Right forelimb (tissue), 1 donor: ENCODE data around the gene PLEKHF1.
"Not testable (repeated sequence)": the region's sequence is repeated elsewhere in the genome, so short reads cannot be mapped to it uniquely, and the experiment has no call there.

ENCODE experiments used
- DNase-seq: peaks from one replicate; pipeline ENCODE4 v3.0.0-alpha.2; 2018

The PLEKHF1 gene

GRCh38 chr19:29665215-29665825 lies at the start of gene PLEKHF1:
PLEKHF1 (plus strand) TSS chr19:29665461; CDS start chr19:29673840, 8,379 bp downstream.
- DNase-seq: peak; percentile 92

GRCh38 chr19:29615891-29616425 lies 49.3 kb upstream of the PLEKHF1 start:
- no peak for DNase-seq

- no peak for DNase-seq
Observed at GRCh38 chr19:29616541-29616940, 48.7 kb upstream of the PLEKHF1 start.

GRCh38 chr19:29617366-29618266 lies 47.6 kb upstream of the PLEKHF1 start:
- DNase-seq: no peak

- DNase-seq: no peak
Observed at GRCh38 chr19:29618434-29618833, 46.8 kb upstream of the PLEKHF1 start.

- no peak for DNase-seq
Observed at GRCh38 chr19:29618871-29619270, 46.4 kb upstream of the PLEKHF1 start.

GRCh38 chr19:29620931-29621351 lies 44.3 kb upstream of the PLEKHF1 start:
- no peak for DNase-seq

- no peak for DNase-seq
Observed at GRCh38 chr19:29622166-29623070, 42.8 kb upstream of the PLEKHF1 start.

- DNase-seq: no peak
Observed at GRCh38 chr19:29623726-29624488, 41.4 kb upstream of the PLEKHF1 start.

GRCh38 chr19:29624489-29625185 lies 40.6 kb upstream of the PLEKHF1 start:
- no peak for DNase-seq

GRCh38 chr19:29625186-29625651 lies 40.0 kb upstream of the PLEKHF1 start:
- no peak for DNase-seq

- DNase-seq: no peak
Observed at GRCh38 chr19:29626386-29626785, 38.9 kb upstream of the PLEKHF1 start.

- DNase-seq: not testable (repeated sequence)
Observed at GRCh38 chr19:29626832-29627231, 38.4 kb upstream of the PLEKHF1 start.

GRCh38 chr19:29628661-29629385 lies 36.4 kb upstream of the PLEKHF1 start:
- DNase-seq: no peak

GRCh38 chr19:29629836-29630534 lies 35.3 kb upstream of the PLEKHF1 start:
- no peak for DNase-seq

- DNase-seq: no peak
Observed at GRCh38 chr19:29630655-29631054, 34.6 kb upstream of the PLEKHF1 start.

GRCh38 chr19:29631450-29631849 lies 33.8 kb upstream of the PLEKHF1 start:
- DNase-seq: no peak

GRCh38 chr19:29634002-29634401 lies 31.3 kb upstream of the PLEKHF1 start:
- DNase-seq: no peak

- no peak for DNase-seq
Observed at GRCh38 chr19:29634423-29635130, 30.7 kb upstream of the PLEKHF1 start.
